Stimulated activated CD4-positive, alpha-beta T cell treated with anti-CD3 and anti-CD28 coated beads, Interleukin-1b, Interleukin-23, amount 100 ng/mL, for 4 hours (primary cell): Measurements from ENCODE around the gene TRAPPC11.

Experiments
- DNase-seq, 2 donors: peaks; one replicate each; pipeline ENCODE4 v3.0.0-alpha.2; 2020; ENCODE audit warnings: low read depth in 2 of 2

TRAPPC11 gene

GRCh38 chr4:183758061-183758757 is 99.1 kb downstream of the TRAPPC11 start:
- no peak for DNase-seq

- no peak for DNase-seq
Observed at GRCh38 chr4:183758758-183759447, 99.8 kb downstream of the TRAPPC11 start.

GRCh38 chr4:183760326-183760725 is 101.2 kb downstream of the TRAPPC11 start:
- DNase-seq = no peak
